Uterus (tissue), 2 donors: ENCODE data around the gene GYG2.

ENCODE experiments used
- POLR2A ChIP-seq, 2 donors: fragments of 450-650 bp; IDR thresholded peaks; one replicate each; pipeline ENCODE4 v1.6.1; 2016; ENCODE audit warnings: antibody characterized with exemption in 2 of 2, mild to moderate bottlenecking in 1 of 2, moderate library complexity in 1 of 2
- TF ChIP-seq, protein P1 (sequence below), 4 experiments: fragments of 200-600 bp in 2 of 4; fragments of 450-650 bp in 2 of 4; sonication (generic) in 2 of 4; IDR thresholded peaks; one replicate each; pipeline ENCODE4 v1.5.1; 2016 to 2019; ENCODE audit warnings: antibody characterized with exemption in 4 of 4, mild to moderate bottlenecking in 2 of 4, moderate library complexity in 1 of 4

GRCh38 chrX:2874222-2875135, 45.7 kb downstream of the GYG2 start:
- TF ChIP-seq, protein P1, sequence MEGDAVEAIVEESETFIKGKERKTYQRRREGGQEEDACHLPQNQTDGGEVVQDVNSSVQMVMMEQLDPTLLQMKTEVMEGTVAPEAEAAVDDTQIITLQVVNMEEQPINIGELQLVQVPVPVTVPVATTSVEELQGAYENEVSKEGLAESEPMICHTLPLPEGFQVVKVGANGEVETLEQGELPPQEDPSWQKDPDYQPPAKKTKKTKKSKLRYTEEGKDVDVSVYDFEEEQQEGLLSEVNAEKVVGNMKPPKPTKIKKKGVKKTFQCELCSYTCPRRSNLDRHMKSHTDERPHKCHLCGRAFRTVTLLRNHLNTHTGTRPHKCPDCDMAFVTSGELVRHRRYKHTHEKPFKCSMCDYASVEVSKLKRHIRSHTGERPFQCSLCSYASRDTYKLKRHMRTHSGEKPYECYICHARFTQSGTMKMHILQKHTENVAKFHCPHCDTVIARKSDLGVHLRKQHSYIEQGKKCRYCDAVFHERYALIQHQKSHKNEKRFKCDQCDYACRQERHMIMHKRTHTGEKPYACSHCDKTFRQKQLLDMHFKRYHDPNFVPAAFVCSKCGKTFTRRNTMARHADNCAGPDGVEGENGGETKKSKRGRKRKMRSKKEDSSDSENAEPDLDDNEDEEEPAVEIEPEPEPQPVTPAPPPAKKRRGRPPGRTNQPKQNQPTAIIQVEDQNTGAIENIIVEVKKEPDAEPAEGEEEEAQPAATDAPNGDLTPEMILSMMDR (IDR thresholded peaks at IDR 0.05): no peak
- no peak for TF ChIP-seq POLR2A (IDR thresholded peaks at IDR 0.05)
